HepG2 (cell line): ENCODE measurements around the gene RAB34. TPM values are rescaled to one million over a fixed set of nuclear protein-coding genes. Genes with fewer than 3 reads are reported as not detected.

ENCODE experiments used
- MTA1 ChIP-seq: sonication (generic); formaldehyde crosslinking; IDR thresholded peaks from 2 replicates; pipeline ENCODE4 v1.4.0; 2020; ENCODE audit warnings: missing genetic modification reagents, mild to moderate bottlenecking, borderline replicate concordance
- SKI ChIP-seq: fragments of 450-650 bp; IDR thresholded peaks from one replicate; pipeline ENCODE4 v1.6.1; 2018; ENCODE audit warnings: mild to moderate bottlenecking; ENCODE audit not compliant: partially characterized antibody
- SP140L ChIP-seq: sonication (generic); formaldehyde crosslinking; IDR thresholded peaks from 2 replicates; pipeline ENCODE4 v1.4.0; 2020; ENCODE audit warnings: missing genetic modification reagents, borderline replicate concordance
- SYNCRIP ChIP-seq: fragments of 200-400 bp; formaldehyde crosslinking; IDR thresholded peaks from 2 replicates; pipeline ENCODE4 v1.6.1; 2018; ENCODE audit warnings: mild to moderate bottlenecking, low read depth, low read length; ENCODE audit not compliant: insufficient read depth
- ZNF501 ChIP-seq: sonication (generic); formaldehyde crosslinking; IDR thresholded peaks from 2 replicates; pipeline ENCODE4 v1.5.1; 2020; ENCODE audit warnings: mild to moderate bottlenecking, moderate library complexity, missing genetic modification reagents
- ZNF670 ChIP-seq: sonication (generic); formaldehyde crosslinking; IDR thresholded peaks from 2 replicates; pipeline ENCODE4 v1.8.0; 2022; ENCODE audit warnings: mild to moderate bottlenecking, missing genetic modification reagents, borderline replicate concordance
- ZNF788 ChIP-seq: sonication (generic); formaldehyde crosslinking; IDR thresholded peaks from 2 replicates; pipeline ENCODE4 v1.5.0; 2020; ENCODE audit warnings: mild to moderate bottlenecking, missing genetic modification reagents, borderline replicate concordance
- polyA plus RNA-seq, 8 experiments: library from polyadenylated mRNA; depleted of rRNA in 3 of 8; stranded (reverse) in 7 of 8; unstranded in 1 of 8; fragments of >200 nt; fragmentation: Illumina TruSeq in 4 of 8; extraction: Trizol in 4 of 8; gene quantifications; 2 replicates each; pipeline versions ENCODE4 v1.2.1 to v1.2.3, GENCODE V29; 2011 to 2016; ENCODE audit warnings: low read depth in 4 of 8, missing spikeins in 1 of 8, mixed read lengths in 1 of 8; ENCODE audit not compliant: insufficient read depth in 1 of 8
- total RNA-seq, 5 experiments: library from RNA; depleted of rRNA; stranded (reverse); fragments of >200 nt; fragmentation: Illumina TruSeq; extraction: Trizol; gene quantifications; 2 replicates each; pipeline ENCODE4 v1.2.3, GENCODE V29; 2016; ENCODE audit warnings: low read depth in 1 of 5
- TF ChIP-seq, protein P1 (sequence below): IDR thresholded peaks from 2 replicates; pipeline ENCODE4 v1.6.1; 2016
- TF ChIP-seq, protein P2 (sequence below): sonication (generic); formaldehyde crosslinking; IDR thresholded peaks from 2 replicates; pipeline ENCODE4 v1.5.1; 2020; ENCODE audit warnings: mild to moderate bottlenecking, missing genetic modification reagents, borderline replicate concordance
- TF ChIP-seq, protein P3 (sequence below): fragments of 450-650 bp; IDR thresholded peaks from 2 replicates; pipeline ENCODE4 v1.6.1; 2016
- TF ChIP-seq, protein P4 (sequence below): sonication (generic); formaldehyde crosslinking; IDR thresholded peaks from 2 replicates; pipeline ENCODE4 v1.4.0; 2020; ENCODE audit warnings: missing genetic modification reagents, borderline replicate concordance
- TF ChIP-seq, protein P5 (sequence below): sonication (generic); formaldehyde crosslinking; IDR thresholded peaks from 2 replicates; pipeline ENCODE4 v1.8.0; 2022; ENCODE audit warnings: missing genetic modification reagents, mild to moderate bottlenecking, borderline replicate concordance
- TF ChIP-seq, protein P6 (sequence below): sonication (generic); formaldehyde crosslinking; IDR thresholded peaks from 2 replicates; pipeline ENCODE4 v1.4.0; 2020; ENCODE audit warnings: missing genetic modification reagents, mild to moderate bottlenecking, borderline replicate concordance

The RAB34 gene
- total and polyA plus RNA-seq, 2 of the 13 experiments (the other 11 are each of a cell fraction or from before 2014, with no cell fraction given), result 0.49 TPM; not detected in 1

DNA sequence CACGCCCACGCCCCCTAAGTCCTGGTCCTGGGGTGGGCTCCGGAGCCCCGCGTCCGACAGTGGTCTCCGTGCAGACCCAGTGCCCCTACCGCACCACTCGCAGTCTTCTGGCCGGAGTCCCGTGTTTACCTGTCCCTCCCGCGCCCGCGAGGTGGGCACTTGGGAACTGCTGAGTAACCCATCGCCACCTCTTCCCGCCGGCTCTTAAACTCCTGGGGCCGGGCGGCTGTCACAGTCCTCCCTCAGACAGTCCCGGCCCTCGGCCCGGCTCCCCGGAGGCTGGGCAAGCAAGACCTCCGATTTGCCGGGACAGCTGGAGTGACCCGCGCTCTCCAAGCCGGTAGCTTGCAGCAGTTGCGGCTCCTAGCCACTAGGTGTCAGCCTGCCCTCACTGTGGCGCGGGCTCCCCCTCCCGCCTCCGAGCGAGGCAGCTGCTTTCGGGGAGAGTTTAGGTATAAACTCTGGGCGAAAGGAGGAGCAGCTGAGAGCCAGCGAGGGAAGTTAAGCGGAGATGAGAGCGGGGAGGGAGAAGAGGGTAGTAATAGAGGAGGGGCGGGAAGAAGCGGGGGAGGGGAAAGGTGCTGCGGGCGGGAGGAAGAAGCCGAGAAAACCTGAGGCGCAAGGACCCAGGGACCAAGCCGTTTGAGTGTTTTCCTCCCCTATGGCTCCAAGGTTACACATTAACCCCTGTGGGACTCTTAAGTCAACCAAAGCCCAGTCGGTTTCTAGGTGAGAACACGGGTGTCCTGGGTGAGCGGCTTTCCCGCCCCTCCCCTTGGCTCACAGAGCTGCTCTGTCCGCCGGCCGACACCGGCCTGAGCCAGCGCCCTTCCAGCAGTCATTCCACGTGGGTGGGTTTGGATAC is 9.2 kb upstream of the RAB34 start (continued):
- TF ChIP-seq ZNF670 (no peak), ZNF501 (peak; percentile 82), MTA1 (CRISPR knock-in tag) (peak; percentile 52; the same call in 1 of the 2 replicates), SYNCRIP (no peak), SP140L (CRISPR knock-in tag) (no peak), SKI (peak; percentile 16), ZNF788 (CRISPR knock-in tag) (peak; percentile 58; the same call in 1 of the 2 replicates)
- TF ChIP-seq, protein P1, sequence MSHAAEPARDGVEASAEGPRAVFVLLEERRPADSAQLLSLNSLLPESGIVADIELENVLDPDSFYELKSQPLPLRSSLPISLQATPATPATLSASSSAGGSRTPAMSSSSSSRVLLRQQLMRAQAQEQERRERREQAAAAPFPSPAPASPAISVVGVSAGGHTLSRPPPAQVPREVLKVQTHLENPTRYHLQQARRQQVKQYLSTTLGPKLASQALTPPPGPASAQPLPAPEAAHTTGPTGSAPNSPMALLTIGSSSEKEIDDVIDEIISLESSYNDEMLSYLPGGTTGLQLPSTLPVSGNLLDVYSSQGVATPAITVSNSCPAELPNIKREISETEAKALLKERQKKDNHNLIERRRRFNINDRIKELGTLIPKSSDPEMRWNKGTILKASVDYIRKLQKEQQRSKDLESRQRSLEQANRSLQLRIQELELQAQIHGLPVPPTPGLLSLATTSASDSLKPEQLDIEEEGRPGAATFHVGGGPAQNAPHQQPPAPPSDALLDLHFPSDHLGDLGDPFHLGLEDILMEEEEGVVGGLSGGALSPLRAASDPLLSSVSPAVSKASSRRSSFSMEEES (CRISPR knock-in tag), result 0 out of 2 replicates have a peak, but pooled peaks have one; percentile 31
- TF ChIP-seq, protein P2, sequence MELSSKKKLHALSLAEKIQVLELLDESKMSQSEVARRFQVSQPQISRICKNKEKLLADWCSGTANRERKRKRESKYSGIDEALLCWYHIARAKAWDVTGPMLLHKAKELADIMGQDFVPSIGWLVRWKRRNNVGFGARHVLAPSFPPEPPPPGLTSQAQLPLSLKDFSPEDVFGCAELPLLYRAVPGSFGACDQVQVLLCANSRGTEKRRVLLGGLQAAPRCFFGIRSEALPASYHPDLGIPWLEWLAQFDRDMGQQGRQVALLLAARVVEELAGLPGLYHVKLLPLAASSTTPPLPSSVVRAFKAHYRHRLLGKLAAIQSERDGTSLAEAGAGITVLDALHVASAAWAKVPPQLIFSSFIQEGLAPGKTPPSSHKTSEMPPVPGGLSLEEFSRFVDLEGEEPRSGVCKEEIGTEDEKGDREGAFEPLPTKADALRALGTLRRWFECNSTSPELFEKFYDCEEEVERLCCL (CRISPR knock-in tag), result no peak
- TF ChIP-seq, protein P3, sequence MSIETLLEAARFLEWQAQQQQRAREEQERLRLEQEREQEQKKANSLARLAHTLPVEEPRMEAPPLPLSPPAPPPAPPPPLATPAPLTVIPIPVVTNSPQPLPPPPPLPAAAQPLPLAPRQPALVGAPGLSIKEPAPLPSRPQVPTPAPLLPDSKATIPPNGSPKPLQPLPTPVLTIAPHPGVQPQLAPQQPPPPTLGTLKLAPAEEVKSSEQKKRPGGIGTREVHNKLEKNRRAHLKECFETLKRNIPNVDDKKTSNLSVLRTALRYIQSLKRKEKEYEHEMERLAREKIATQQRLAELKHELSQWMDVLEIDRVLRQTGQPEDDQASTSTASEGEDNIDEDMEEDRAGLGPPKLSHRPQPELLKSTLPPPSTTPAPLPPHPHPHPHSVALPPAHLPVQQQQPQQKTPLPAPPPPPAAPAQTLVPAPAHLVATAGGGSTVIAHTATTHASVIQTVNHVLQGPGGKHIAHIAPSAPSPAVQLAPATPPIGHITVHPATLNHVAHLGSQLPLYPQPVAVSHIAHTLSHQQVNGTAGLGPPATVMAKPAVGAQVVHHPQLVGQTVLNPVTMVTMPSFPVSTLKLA, result no peak
- TF ChIP-seq, protein P4, sequence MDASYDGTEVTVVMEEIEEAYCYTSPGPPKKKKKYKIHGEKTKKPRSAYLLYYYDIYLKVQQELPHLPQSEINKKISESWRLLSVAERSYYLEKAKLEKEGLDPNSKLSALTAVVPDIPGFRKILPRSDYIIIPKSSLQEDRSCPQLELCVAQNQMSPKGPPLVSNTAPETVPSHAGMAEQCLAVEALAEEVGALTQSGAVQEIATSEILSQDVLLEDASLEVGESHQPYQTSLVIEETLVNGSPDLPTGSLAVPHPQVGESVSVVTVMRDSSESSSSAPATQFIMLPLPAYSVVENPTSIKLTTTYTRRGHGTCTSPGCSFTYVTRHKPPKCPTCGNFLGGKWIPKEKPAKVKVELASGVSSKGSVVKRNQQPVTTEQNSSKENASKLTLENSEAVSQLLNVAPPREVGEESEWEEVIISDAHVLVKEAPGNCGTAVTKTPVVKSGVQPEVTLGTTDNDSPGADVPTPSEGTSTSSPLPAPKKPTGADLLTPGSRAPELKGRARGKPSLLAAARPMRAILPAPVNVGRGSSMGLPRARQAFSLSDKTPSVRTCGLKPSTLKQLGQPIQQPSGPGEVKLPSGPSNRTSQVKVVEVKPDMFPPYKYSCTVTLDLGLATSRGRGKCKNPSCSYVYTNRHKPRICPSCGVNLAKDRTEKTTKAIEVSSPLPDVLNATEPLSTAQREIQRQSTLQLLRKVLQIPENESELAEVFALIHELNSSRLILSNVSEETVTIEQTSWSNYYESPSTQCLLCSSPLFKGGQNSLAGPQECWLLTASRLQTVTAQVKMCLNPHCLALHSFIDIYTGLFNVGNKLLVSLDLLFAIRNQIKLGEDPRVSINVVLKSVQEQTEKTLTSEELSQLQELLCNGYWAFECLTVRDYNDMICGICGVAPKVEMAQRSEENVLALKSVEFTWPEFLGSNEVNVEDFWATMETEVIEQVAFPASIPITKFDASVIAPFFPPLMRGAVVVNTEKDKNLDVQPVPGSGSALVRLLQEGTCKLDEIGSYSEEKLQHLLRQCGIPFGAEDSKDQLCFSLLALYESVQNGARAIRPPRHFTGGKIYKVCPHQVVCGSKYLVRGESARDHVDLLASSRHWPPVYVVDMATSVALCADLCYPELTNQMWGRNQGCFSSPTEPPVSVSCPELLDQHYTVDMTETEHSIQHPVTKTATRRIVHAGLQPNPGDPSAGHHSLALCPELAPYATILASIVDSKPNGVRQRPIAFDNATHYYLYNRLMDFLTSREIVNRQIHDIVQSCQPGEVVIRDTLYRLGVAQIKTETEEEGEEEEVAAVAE (CRISPR knock-in tag), result no peak
- TF ChIP-seq, protein P5, sequence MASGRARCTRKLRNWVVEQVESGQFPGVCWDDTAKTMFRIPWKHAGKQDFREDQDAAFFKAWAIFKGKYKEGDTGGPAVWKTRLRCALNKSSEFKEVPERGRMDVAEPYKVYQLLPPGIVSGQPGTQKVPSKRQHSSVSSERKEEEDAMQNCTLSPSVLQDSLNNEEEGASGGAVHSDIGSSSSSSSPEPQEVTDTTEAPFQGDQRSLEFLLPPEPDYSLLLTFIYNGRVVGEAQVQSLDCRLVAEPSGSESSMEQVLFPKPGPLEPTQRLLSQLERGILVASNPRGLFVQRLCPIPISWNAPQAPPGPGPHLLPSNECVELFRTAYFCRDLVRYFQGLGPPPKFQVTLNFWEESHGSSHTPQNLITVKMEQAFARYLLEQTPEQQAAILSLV (CRISPR knock-in tag), result no peak
- TF ChIP-seq, protein P6, sequence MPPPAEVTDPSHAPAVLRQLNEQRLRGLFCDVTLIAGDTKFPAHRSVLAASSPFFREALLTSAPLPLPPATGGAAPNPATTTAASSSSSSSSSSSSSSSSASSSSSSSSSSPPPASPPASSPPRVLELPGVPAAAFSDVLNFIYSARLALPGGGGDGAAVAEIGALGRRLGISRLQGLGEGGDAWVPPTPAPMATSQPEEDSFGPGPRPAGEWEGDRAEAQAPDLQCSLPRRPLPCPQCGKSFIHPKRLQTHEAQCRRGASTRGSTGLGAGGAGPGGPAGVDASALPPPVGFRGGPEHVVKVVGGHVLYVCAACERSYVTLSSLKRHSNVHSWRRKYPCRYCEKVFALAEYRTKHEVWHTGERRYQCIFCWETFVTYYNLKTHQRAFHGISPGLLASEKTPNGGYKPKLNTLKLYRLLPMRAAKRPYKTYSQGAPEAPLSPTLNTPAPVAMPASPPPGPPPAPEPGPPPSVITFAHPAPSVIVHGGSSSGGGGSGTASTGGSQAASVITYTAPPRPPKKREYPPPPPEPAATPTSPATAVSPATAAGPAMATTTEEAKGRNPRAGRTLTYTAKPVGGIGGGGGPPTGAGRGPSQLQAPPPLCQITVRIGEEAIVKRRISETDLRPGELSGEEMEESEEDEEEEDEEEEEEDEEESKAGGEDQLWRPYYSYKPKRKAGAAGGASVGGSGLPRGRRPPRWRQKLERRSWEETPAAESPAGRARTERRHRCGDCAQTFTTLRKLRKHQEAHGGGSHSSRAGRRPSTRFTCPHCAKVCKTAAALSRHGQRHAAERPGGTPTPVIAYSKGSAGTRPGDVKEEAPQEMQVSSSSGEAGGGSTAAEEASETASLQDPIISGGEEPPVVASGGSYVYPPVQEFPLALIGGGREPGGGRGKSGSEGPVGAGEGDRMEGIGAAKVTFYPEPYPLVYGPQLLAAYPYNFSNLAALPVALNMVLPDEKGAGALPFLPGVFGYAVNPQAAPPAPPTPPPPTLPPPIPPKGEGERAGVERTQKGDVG (CRISPR knock-in tag), result no peak
